NCI-H446 (cell line): Measurements from ENCODE around the gene DENND5B.
"Not testable (repeated sequence)": the region's sequence is repeated elsewhere in the genome, so short reads cannot be mapped to it uniquely, and the experiment has no call there.

ENCODE experiments used
- DNase-seq, 2 experiments: peaks; one replicate each; lab custom pipeline; 2025; lab: John Stamatoyannopoulos, UW

Gene DENND5B

GRCh38 chr12:31590642-31591379, at the start of gene DENND5B:
Gene DENND5B, minus strand, starts transcription at chr12:31591136. Its CDS starts 304 bp downstream, at chr12:31590832.
- peak; percentile 15 to 77 for DNase-seq

GRCh38 chr12:31634620-31635019, 43.7 kb upstream of the DENND5B start:
- DNase-seq = no peak

- DNase-seq = no peak
Measured at GRCh38 chr12:31633464-31633863, 42.5 kb upstream of the DENND5B start.

- DNase-seq = no peak
Measured at GRCh38 chr12:31631809-31632208, 40.9 kb upstream of the DENND5B start.

DNA sequence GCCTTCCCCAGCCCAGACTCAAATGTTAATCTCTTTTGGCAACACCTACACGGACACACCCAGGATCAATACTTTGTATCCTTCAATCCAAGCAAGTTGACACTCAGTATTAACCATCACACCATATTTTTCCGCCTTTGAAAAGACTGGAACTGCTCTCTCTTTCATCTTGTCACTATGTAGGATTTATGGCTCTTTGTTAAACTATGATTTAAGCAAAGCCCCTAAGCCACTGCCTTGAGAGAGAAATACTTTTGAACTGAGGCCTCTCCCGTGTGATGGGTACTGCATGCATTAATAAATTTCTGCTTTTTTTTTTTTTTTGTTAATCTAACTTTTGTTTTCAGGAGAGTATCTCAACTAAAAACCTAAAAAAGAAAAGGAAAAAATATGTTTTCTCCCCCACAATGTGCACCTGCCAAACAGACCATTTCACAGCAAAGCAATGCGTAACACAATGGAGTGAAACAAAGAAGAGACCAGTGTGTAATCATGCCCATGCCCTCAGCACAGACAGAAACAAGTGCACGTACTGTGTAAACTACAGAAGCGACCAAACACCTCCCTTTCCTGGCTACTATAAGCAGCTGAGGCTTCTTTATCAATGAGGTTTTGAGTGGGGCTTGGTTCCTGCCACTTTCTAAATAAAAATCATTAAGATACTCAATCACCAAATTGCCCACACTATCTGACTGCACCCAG, 40.2 kb upstream of the DENND5B start:
- no peak for DNase-seq

GRCh38 chr12:31629756-31630732, 39.1 kb upstream of the DENND5B start:
- DNase-seq = peak; percentile 37 to 70

GRCh38 chr12:31627456-31628054, 36.6 kb upstream of the DENND5B start:
- peak in 1 of 2 experiments; percentile 7 for DNase-seq

DNA sequence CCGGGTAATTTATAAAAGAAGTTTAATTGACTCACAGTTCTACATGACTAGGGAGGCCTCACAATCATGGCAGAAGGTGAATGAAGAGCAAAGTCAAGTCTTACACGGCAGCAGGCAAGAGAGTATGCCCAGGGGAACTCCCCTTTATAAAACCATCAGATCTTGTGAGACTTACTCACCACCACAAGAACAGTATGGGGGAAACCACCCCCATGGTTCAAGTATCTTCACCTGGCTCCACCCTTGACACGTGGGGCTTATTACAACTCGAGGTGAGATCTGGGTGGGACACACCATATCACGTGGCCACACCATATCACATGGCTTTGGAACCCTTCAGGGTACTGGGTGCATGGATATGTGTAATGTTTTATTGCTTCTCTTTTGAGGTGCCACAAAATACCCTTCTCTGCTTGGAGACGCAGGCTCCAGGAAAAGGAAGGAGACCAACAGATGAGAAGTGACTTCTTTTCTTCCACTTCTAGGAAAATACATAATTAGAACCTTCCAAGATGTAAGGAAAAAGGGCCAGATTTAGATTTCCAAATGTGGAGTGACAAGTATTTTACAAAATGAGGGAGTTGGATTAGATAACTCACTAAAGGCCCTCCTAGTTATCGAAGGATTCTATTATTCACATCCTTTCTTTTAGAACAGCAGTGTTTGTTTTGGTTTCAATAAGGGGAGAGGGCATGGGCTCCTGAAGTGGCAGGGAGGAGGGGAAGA, 35.5 kb upstream of the DENND5B start:
- DNase-seq = no peak

DNA sequence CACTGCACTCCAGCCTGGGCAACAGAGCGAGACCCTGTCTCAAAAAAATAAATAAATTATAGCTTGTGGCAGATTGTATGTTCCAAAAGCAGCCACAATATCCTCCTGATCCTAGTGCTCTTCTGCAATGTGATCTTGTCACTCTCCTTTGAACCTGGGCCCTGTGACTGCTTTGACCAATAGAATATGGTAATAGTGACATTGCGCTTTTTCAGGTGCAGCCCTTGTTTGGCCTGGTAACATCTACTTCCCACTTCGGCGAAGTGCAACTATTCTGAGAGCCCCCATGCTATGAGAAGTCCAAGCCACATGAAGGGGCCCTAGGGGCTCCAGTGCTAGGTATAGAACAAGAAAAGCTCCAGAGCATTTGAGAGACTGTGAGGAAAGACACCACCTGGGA, 31.1 kb upstream of the DENND5B start:
- DNase-seq = no peak

DNA sequence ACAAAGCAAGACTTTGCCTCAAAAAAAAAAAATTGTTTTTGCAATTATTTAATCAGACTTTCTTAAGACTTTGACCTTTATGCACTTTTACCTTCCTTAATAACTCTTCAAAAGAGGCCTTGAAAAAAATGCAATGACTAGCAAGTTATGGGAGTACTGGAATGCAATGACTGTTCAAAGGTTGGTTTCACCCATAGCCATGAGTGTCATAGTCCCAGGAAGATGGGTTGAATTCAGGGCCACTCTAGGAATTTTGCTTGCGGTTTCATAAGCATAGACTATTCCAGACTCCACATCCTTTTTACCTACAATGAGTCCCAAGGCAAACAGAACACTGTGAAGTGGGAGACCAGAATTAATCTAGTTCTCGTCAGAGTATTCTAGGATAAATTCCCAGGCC, 29.4 kb upstream of the DENND5B start:
- no peak for DNase-seq

- DNase-seq = no peak
Measured at GRCh38 chr12:31618228-31619025, 27.5 kb upstream of the DENND5B start.

DNA sequence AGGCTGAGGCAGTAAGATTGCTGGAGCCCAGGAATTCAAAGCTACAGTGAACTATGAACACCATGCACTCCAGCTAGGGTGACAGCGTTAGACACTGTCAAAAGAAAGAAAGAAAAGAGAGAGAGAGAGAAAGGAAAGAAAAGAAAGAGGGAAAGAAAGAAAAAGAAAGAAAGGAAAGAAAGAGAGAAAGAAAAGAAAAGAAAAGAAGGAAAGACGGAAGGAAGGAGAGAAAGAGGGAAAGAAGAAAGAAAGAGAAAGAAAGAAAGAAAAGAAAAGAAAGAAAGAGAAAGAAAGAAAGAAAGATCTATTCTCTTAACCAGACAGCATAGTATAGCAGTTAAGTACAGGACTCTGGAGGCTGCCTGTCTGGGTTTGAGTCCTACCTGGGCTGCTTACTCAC, 21.9 kb upstream of the DENND5B start:
- no peak for DNase-seq

GRCh38 chr12:31608299-31608698, 17.4 kb upstream of the DENND5B start:
- not testable (repeated sequence) for DNase-seq

DNA sequence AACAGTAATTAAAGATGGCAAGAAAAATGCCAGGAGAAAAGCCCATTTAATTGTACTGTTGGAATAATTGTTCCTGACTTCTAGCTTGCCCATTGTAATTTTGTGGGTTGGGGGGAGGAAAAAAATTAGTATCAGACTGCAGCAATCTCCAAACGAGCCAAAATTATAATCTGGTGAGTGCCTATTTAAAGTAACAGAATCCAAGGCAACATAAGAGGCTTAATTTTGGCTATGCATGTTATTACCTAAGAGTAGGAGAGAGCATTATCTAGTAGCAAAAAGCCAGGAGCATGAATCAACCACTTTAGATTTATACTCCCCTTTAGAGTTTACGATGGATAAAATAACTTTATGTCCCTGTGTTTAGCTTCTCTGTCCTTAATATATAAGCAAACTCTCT, 14.6 kb upstream of the DENND5B start:
- no peak for DNase-seq

DNA sequence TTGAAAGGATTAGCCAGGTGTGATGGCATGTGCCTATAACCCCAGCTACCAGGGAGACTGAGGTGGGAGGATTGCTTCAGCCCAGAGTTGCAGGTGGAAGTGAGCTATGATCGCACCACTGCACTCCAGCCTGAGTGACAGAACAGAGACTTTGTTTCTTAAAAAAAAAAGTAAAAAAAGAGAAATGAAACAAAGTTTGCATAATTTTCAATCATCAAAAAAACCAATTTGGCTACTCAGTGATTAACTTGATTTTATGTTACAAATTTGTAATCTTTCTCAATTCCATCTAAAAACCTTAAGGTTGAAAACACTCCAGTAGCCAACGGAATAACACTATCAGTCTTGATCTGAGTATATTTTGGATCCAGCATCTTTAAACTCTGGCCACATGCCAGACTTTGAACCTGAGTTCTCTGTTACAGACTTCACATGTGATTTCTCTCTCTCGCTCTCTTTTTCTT, 12.6 kb upstream of the DENND5B start:
- no peak for DNase-seq

GRCh38 chr12:31600750-31601149, 9.8 kb upstream of the DENND5B start:
- no peak for DNase-seq

DNA sequence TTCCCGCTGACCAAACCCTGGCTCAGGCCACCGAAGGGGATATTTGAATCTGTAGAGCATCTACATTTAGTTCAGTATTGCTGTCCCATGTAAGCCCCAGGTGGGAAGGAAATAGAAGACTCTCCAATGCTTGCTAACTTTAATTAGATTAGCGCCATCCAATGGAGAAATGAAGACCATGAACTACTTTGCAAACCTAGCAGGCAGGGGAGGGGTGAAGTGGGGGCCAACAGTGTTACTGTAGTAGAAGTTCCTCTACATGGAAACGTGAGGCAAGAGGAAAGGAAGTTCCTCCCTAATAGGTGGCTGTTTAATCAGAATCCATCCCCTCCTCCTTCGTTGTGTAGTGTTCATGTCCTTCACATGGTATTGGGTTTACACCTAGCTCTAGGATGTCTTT, 9.3 kb upstream of the DENND5B start:
- no peak for DNase-seq

- no peak for DNase-seq
Measured at GRCh38 chr12:31599053-31599452, 8.1 kb upstream of the DENND5B start.

GRCh38 chr12:31597066-31597465, 6.1 kb upstream of the DENND5B start:
- DNase-seq = no peak

DNA sequence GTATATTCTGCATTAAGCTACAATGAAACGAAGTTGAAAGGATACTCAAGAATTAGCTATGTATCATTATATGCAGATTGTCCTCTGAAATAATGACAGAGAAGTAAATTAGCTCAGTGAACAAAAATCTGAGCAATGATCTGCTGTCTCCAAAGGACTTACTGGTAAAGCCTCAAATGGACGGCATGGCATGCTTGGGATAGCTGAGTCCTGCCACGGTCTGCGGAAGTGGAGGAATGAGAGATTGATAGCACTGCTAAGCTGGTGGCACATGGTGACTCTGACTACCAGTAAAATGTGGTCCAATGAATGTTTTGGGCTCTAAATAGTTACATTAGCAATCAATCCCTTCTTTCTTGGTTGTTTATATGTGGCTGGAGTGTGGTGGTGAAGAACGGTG, 3.7 kb upstream of the DENND5B start:
- DNase-seq = no peak
